Posterior cingulate gyrus (tissue), 11 donors: ENCODE measurements around the gene ALDH1A2.

Experiments used
- DNase-seq, 10 donors: peaks; one replicate each; pipeline versions ENCODE4 v3.0.0 to v3.0.0-alpha.2; 2020 to 2021; ENCODE audit warnings: mixed read lengths in 3 of 10
- intact Hi-C: fragments of 100-400 bp; cut with DNase I; formaldehyde crosslinking; loops from one replicate; pipeline ENCODE4 v1.15.1; 2023

ALDH1A2 gene

GRCh38 chr15:58070801-58071418 lies 5.4 kb upstream of the ALDH1A2 start:
- DNase-seq: peak; percentile 29 to 94 (median 70)
- intact Hi-C loops: no loop called here

GRCh38 chr15:58069008-58069407 lies 3.5 kb upstream of the ALDH1A2 start:
- intact Hi-C loops: loop anchor here (2.0 to 10.0 kb wide), 5 partner anchors 116 to 507 kb away; no protein-coding TSS in a partner anchor
- no peak for DNase-seq

- intact Hi-C loops: loop anchor here (5.0 to 10.0 kb wide), 4 partner anchors 119 to 504 kb away; no protein-coding TSS in a partner anchor
- DNase-seq: peak in 8 of 10 donors; percentile 14 to 92 (median 32)
Observed at GRCh38 chr15:58066042-58066867, 744 bp upstream of the ALDH1A2 start.

GRCh38 chr15:58064980-58065444 lies 499 bp downstream of the ALDH1A2 start:
- DNase-seq: peak in 3 of 10 donors; percentile 45 to 74 (median 65)
- intact Hi-C loops: loop anchor here (5.0 to 10.0 kb wide), 4 partner anchors 120 to 503 kb away; no protein-coding TSS in a partner anchor

GRCh38 chr15:58064082-58064979 lies 1.2 kb downstream of the ALDH1A2 start:
- intact Hi-C loops: loop anchor here (10.0 kb wide), 2 partner anchors 120 to 400 kb away; no protein-coding TSS in a partner anchor
- no peak for DNase-seq

GRCh38 chr15:58063614-58064013 lies 1.9 kb downstream of the ALDH1A2 start:
- DNase-seq: no peak
- intact Hi-C loops: loop anchor here (10.0 kb wide), 2 partner anchors 121 to 399 kb away; no protein-coding TSS in a partner anchor

GRCh38 chr15:58062983-58063382 lies 2.5 kb downstream of the ALDH1A2 start:
- intact Hi-C loops: loop anchor here (10.0 kb wide), 2 partner anchors 122 to 398 kb away; no protein-coding TSS in a partner anchor
- DNase-seq: no peak

- intact Hi-C loops: loop anchor here (10.0 kb wide), 2 partner anchors 123 to 397 kb away; no protein-coding TSS in a partner anchor
- DNase-seq: no peak
Observed at GRCh38 chr15:58062175-58062574, 3.3 kb downstream of the ALDH1A2 start.

GRCh38 chr15:58060575-58060974 lies 4.9 kb downstream of the ALDH1A2 start:
- intact Hi-C loops: loop anchor here (10.0 kb wide), 2 partner anchors 124 to 396 kb away; no protein-coding TSS in a partner anchor
- no peak for DNase-seq

- intact Hi-C loops: no loop called here
- no peak for DNase-seq
Observed at GRCh38 chr15:58058729-58059128, 6.8 kb downstream of the ALDH1A2 start.

- DNase-seq: no peak
- intact Hi-C loops: no loop called here
Observed at GRCh38 chr15:58058073-58058472, 7.4 kb downstream of the ALDH1A2 start.

GRCh38 chr15:58057559-58057958 lies 8.0 kb downstream of the ALDH1A2 start:
- DNase-seq: no peak
- intact Hi-C loops: no loop called here

GRCh38 chr15:58056015-58056414 lies 9.5 kb downstream of the ALDH1A2 start:
- DNase-seq: no peak
- intact Hi-C loops: no loop called here

GRCh38 chr15:58053315-58054153 lies 12.0 kb downstream of the ALDH1A2 start:
- intact Hi-C loops: no loop called here
- no peak for DNase-seq

GRCh38 chr15:58052334-58052733 lies 13.2 kb downstream of the ALDH1A2 start:
- intact Hi-C loops: no loop called here
- no peak for DNase-seq

- no peak for DNase-seq
- intact Hi-C loops: no loop called here
Observed at GRCh38 chr15:58049520-58050227, 15.8 kb downstream of the ALDH1A2 start.

GRCh38 chr15:58048261-58048660 lies 17.2 kb downstream of the ALDH1A2 start:
- intact Hi-C loops: no loop called here
- DNase-seq: no peak

GRCh38 chr15:58047149-58047548 lies 18.4 kb downstream of the ALDH1A2 start:
- intact Hi-C loops: no loop called here

GRCh38 chr15:58046467-58046866 lies 19.0 kb downstream of the ALDH1A2 start:
- intact Hi-C loops: no loop called here
- no peak for DNase-seq

More at GRCh38 chr15:58047149-58047548, 18.4 kb downstream of the ALDH1A2 start:
- DNase-seq: no peak
